CD4-positive, alpha-beta T cell (primary cell): ENCODE results near the gene ITGB3. TPM values are rescaled to one million over a fixed set of nuclear protein-coding genes. Genes with fewer than 3 reads are reported as not detected.

Experiments used
- ATAC-seq: fragments of 200-7000 bp; cut with Tn5 transposase; one replicate; pipeline ENCODE4 v1.10.0; 2022; ENCODE audit warnings: mild to moderate bottlenecking; ENCODE audit not compliant: poor library complexity
- CTCF ChIA-PET: fragments of 350-600 bp; sonication (Branson Sonifier 250); formaldehyde crosslinking; loops from one replicate; lab custom pipeline; 2021; ENCODE audit warnings: antibody characterized with exemption, inconsistent platforms; lab: Charles Lee
- POLR2A ChIA-PET: fragments of 350-600 bp; sonication (Branson Sonifier 250); formaldehyde crosslinking; loops from one replicate; lab custom pipeline; 2021; ENCODE audit warnings: antibody characterized with exemption, inconsistent platforms; lab: Charles Lee
- DNase-seq, 14 experiments: peaks; one replicate each; pipeline ENCODE4 v3.0.0-alpha.2; 2013 to 2020; ENCODE audit warnings: mixed read lengths in 2 of 14
- H3K27ac ChIP-seq, 2 donors: one replicate each; pipeline versions ENCODE4 v1.5.1 to v1.7.0; 2013; ENCODE audit warnings: low read length in 2 of 2, low read depth in 1 of 2, mild to moderate bottlenecking in 1 of 2
- H3K27me3 ChIP-seq, 2 experiments: 1 replicate in 1 of 2; 2 replicates in 1 of 2; pipeline versions ENCODE4 v1.6.1 to v1.7.0; 2013; ENCODE audit warnings: low read length in 2 of 2, control low read depth in 1 of 2, mild to moderate bottlenecking in 1 of 2, moderate library complexity in 1 of 2; ENCODE audit not compliant: insufficient read depth in 2 of 2, control insufficient read depth in 1 of 2
- H3K36me3 ChIP-seq: one replicate; pipeline ENCODE4 v1.6.1; 2013; ENCODE audit warnings: low read length, control low read depth; ENCODE audit not compliant: insufficient read depth
- H3K4me1 ChIP-seq: one replicate; pipeline ENCODE4 v1.6.1; 2013; ENCODE audit warnings: low read length, control low read depth; ENCODE audit not compliant: insufficient read depth
- H3K4me3 ChIP-seq: one replicate; pipeline ENCODE4 v1.5.1; 2013; ENCODE audit warnings: mild to moderate bottlenecking, low read length, moderate library complexity
- H3K9me3 ChIP-seq, 2 experiments: 1 replicate in 1 of 2; 2 replicates in 1 of 2; pipeline versions ENCODE4 v1.6.1 to v1.7.0; 2013; ENCODE audit warnings: low read length in 2 of 2, mild to moderate bottlenecking in 2 of 2, control low read depth in 1 of 2, moderate library complexity in 1 of 2; ENCODE audit not compliant: control insufficient read depth in 1 of 2, insufficient read depth in 1 of 2
- H3K27ac Mint-ChIP-seq: one replicate; pipeline ENCODE4 v1.8.0; 2020; ENCODE audit warnings: mixed read lengths
- H3K27me3 Mint-ChIP-seq: one replicate; pipeline ENCODE4 v1.8.0; 2021; ENCODE audit warnings: mixed read lengths
- H3K36me3 Mint-ChIP-seq: one replicate; pipeline ENCODE4 v1.8.0; 2021; ENCODE audit warnings: low read depth, mixed read lengths
- H3K4me1 Mint-ChIP-seq: one replicate; pipeline ENCODE4 v1.8.0; 2021; ENCODE audit warnings: low read depth, mixed read lengths
- H3K4me3 Mint-ChIP-seq: one replicate; pipeline ENCODE4 v1.8.0; 2020; ENCODE audit warnings: mild to moderate bottlenecking, mixed read lengths
- H3K9me3 Mint-ChIP-seq: one replicate; pipeline ENCODE4 v1.8.0; 2020; ENCODE audit warnings: mixed read lengths
- CTCF ChIP-seq: fragments of 200-600 bp; IDR thresholded peaks from one replicate; pipeline ENCODE4 v1.8.0; 2022; ENCODE audit warnings: antibody characterized with exemption, mild to moderate bottlenecking
- intact Hi-C, 2 experiments: fragments of 100-400 bp; cut with DNase I in 1 of 2; cut with micrococcal nuclease in 1 of 2; formaldehyde crosslinking; loops; one replicate each; pipeline versions ENCODE4 v1.15.1 to v1.9.0; 2023 to 2025; cut with DNase I, micrococcal nuclease
- total RNA-seq, 174 experiments: library from RNA in 2 of 174; stranded (reverse) in 2 of 174; gene quantifications; one replicate each; pipeline ENCODE4 v1.2.3 and lab custom pipeline; 2021 to 2026

The ITGB3 gene
- total RNA-seq, 2 experiments from 2014 or later = 0.05 TPM; not detected in 1

- peak overlapping the region; percentile 50 for H3K4me3 ChIP-seq
- ChIA-PET POLR2A (interaction anchor here (0.9 to 5.3 kb wide), 7 partner anchors 11 to 489 kb away, joined by 3 to 68 read pairs (median 5); partner anchors contain the start of gene CDC27), CTCF (interaction anchor here (0.5 to 1.6 kb wide), 4 partner anchors 9 to 658 kb away, joined by 3 to 5 read pairs (median 3); partner anchors contain the start of gene ITGB3)
- no peaks in the 10 kb centered on the region for H3K9me3 ChIP-seq
- Mint-ChIP-seq H3K36me3 (no peaks in the 10 kb centered on the region), H3K27ac (peak overlapping the region; percentile 92), H3K27me3 (no peaks in the 10 kb centered on the region), H3K9me3 (no peaks in the 10 kb centered on the region), H3K4me1 (peaks cover 58% of the 10 kb centered on the region), H3K4me3 (peak overlapping the region; percentile 81)
- H3K27ac ChIP-seq = peak overlapping the region; percentile 66 to 87
- TF ChIP-seq CTCF = no peak
- ATAC-seq (peak; percentile 59), DNase-seq (peak in 10 of 14 experiments; percentile 14 to 69 (median 34))
- H3K4me1 ChIP-seq = peaks cover 60% of the 10 kb centered on the region
- intact Hi-C loops = loop anchor here in 1 of 2 experiments (1.0 kb wide), 1 partner anchor 12 kb away; no protein-coding TSS in a partner anchor
- H3K27me3 ChIP-seq = no peaks in the 10 kb centered on the region
- H3K36me3 ChIP-seq = no peaks in the 10 kb centered on the region
These were observed 48.8 kb upstream of the ITGB3 start for GRCh38 chr17:47204722-47205418.

- TF ChIP-seq CTCF = no peak
- Histone ChIP-seq H3K4me1 (peaks cover 54% of the 10 kb centered on the region), H3K27ac (peak overlapping the region; percentile 66 to 87), H3K27me3 (no peaks in the 10 kb centered on the region), H3K9me3 (no peaks in the 10 kb centered on the region), H3K4me3 (peak overlapping the region; percentile 50), H3K36me3 (no peaks in the 10 kb centered on the region)
- ChIA-PET CTCF (interaction anchor here (0.5 to 1.6 kb wide), 4 partner anchors 9 to 657 kb away, joined by 3 to 5 read pairs (median 3); partner anchors contain the start of gene ITGB3), POLR2A (interaction anchor here (0.9 to 5.3 kb wide), 10 partner anchors 8 to 490 kb away, joined by 3 to 68 read pairs (median 4); partner anchors contain the start of genes CDC27 and KPNB1)
- H3K4me3 Mint-ChIP-seq = peak overlapping the region; percentile 81
- no peaks in the 10 kb centered on the region for H3K27me3 Mint-ChIP-seq
- no peaks in the 10 kb centered on the region for H3K9me3 Mint-ChIP-seq
- no peaks in the 10 kb centered on the region for H3K36me3 Mint-ChIP-seq
- H3K27ac Mint-ChIP-seq = peak overlapping the region; percentile 92
- DNase-seq = peak; percentile 46 to 90 (median 60)
- H3K4me1 Mint-ChIP-seq = peaks cover 51% of the 10 kb centered on the region
- peak; percentile 82 for ATAC-seq
- intact Hi-C loops = loop anchor here in 1 of 2 experiments (1.0 kb wide), 1 partner anchor 12 kb away; no protein-coding TSS in a partner anchor
These were observed 48.1 kb upstream of the ITGB3 start for GRCh38 chr17:47205419-47205963.

GRCh38 chr17:47207143-47208067 is 46.2 kb upstream of the ITGB3 start:
- no peaks in the 10 kb centered on the region for H3K9me3 Mint-ChIP-seq
- POLR2A ChIA-PET = interaction anchor here (1.1 to 5.3 kb wide), 5 partner anchors 10 to 442 kb away, joined by 3 to 68 read pairs (median 4); partner anchors contain the start of gene CDC27
- H3K36me3 Mint-ChIP-seq = no peaks in the 10 kb centered on the region
- DNase-seq (no peak), ATAC-seq (no peak)
- no peak for TF ChIP-seq CTCF
- H3K27me3 Mint-ChIP-seq = no peaks in the 10 kb centered on the region
- Histone ChIP-seq H3K27me3 (no peaks in the 10 kb centered on the region), H3K4me1 (peaks cover 52% of the 10 kb centered on the region), H3K9me3 (no peaks in the 10 kb centered on the region), H3K27ac (peak overlapping the region in 1 of 2 donors; percentile 87), H3K4me3 (no peak overlapping the region), H3K36me3 (no peaks in the 10 kb centered on the region)
- H3K4me1 Mint-ChIP-seq = peaks cover 49% of the 10 kb centered on the region
- no peak overlapping the region for H3K4me3 Mint-ChIP-seq
- CTCF ChIA-PET = interaction anchor here (1.1 kb wide), 2 partner anchors 9 to 18 kb away, joined by 3 to 5 read pairs; partner anchors contain the start of gene CDC27
- peak overlapping the region; percentile 92 for H3K27ac Mint-ChIP-seq
- intact Hi-C loops = no loop called here
